HEK293 (cell line): ENCODE results near the gene RNF151.

Experiments used
- GLIS2 ChIP-seq: fragments of 450-650 bp; formaldehyde crosslinking; IDR thresholded peaks from 2 replicates; pipeline ENCODE4 v1.5.1; 2016; ENCODE audit warnings: missing biosample characterization, missing genetic modification characterization
- HOXA7 ChIP-seq: sonication (generic); formaldehyde crosslinking; IDR thresholded peaks from 2 replicates; pipeline ENCODE4 v1.8.1; 2022; ENCODE audit warnings: missing genetic modification reagents, borderline replicate concordance
- OSR2 ChIP-seq: fragments of 450-650 bp; formaldehyde crosslinking; IDR thresholded peaks from 2 replicates; pipeline ENCODE4 v1.5.1; 2016; ENCODE audit warnings: missing biosample characterization, missing genetic modification characterization
- RBAK ChIP-seq: fragments of 450-650 bp; formaldehyde crosslinking; IDR thresholded peaks from 2 replicates; pipeline ENCODE4 v1.5.1; 2016; ENCODE audit warnings: missing biosample characterization, missing genetic modification characterization
- SCRT2 ChIP-seq: fragments of 450-650 bp; formaldehyde crosslinking; IDR thresholded peaks from 2 replicates; pipeline ENCODE4 v1.5.1; 2016; ENCODE audit warnings: missing biosample characterization, missing genetic modification characterization
- ZBTB20 ChIP-seq: fragments of 450-650 bp; formaldehyde crosslinking; IDR thresholded peaks from 2 replicates; pipeline ENCODE4 v1.5.1; 2016; ENCODE audit warnings: missing biosample characterization, missing genetic modification characterization
- ZBTB26 ChIP-seq: fragments of 450-650 bp; formaldehyde crosslinking; optimal IDR thresholded peaks from 2 replicates; pipeline ENCODE3; 2016; ENCODE audit warnings: missing biosample characterization, mild to moderate bottlenecking, missing genetic modification characterization
- ZBTB44 ChIP-seq: fragments of 450-650 bp; IDR thresholded peaks from 2 replicates; pipeline ENCODE4 v1.5.1; 2018; ENCODE audit warnings: missing biosample characterization, mild to moderate bottlenecking, missing genetic modification characterization
- ZBTB7A ChIP-seq: fragments of 450-650 bp; formaldehyde crosslinking; IDR thresholded peaks from 2 replicates; pipeline ENCODE4 v1.5.1; 2016; ENCODE audit warnings: low read depth, missing biosample characterization, missing genetic modification characterization
- ZNF112 ChIP-seq: fragments of 450-650 bp; formaldehyde crosslinking; IDR thresholded peaks from 2 replicates; pipeline ENCODE4 v1.5.0; 2017; ENCODE audit warnings: missing biosample characterization, missing genetic modification characterization
- ZNF140 ChIP-seq: fragments of 450-650 bp; formaldehyde crosslinking; IDR thresholded peaks from 2 replicates; pipeline ENCODE4 v1.5.1; 2016; ENCODE audit warnings: missing biosample characterization, missing genetic modification characterization
- ZNF214 ChIP-seq: fragments of 450-650 bp; formaldehyde crosslinking; IDR thresholded peaks from 2 replicates; pipeline ENCODE4 v1.5.1; 2017; ENCODE audit warnings: missing biosample characterization, mild to moderate bottlenecking, missing genetic modification characterization, borderline replicate concordance
- ZNF266 ChIP-seq: fragments of 450-650 bp; formaldehyde crosslinking; IDR thresholded peaks from 2 replicates; pipeline ENCODE4 v1.5.1; 2016; ENCODE audit warnings: missing biosample characterization, missing genetic modification characterization, low read depth
- ZNF311 ChIP-seq: fragments of 450-650 bp; formaldehyde crosslinking; IDR thresholded peaks from 2 replicates; pipeline ENCODE4 v1.5.1; 2017; ENCODE audit warnings: missing biosample characterization, missing genetic modification characterization, borderline replicate concordance
- ZNF354C ChIP-seq: fragments of 450-650 bp; formaldehyde crosslinking; IDR thresholded peaks from 2 replicates; pipeline ENCODE4 v1.5.1; 2016; ENCODE audit warnings: missing biosample characterization, missing genetic modification characterization, low read depth, borderline replicate concordance
- ZNF366 ChIP-seq: fragments of 450-650 bp; formaldehyde crosslinking; conservative IDR thresholded peaks from 2 replicates; pipeline ENCODE4 v1.5.1; 2016; ENCODE audit warnings: missing biosample characterization, missing genetic modification characterization
- ZNF416 ChIP-seq: fragments of 450-650 bp; formaldehyde crosslinking; IDR thresholded peaks from 2 replicates; pipeline ENCODE4 v1.5.1; 2016; ENCODE audit warnings: missing biosample characterization, missing genetic modification characterization
- ZNF521 ChIP-seq: fragments of 450-650 bp; formaldehyde crosslinking; IDR thresholded peaks from 2 replicates; pipeline ENCODE4 v1.5.1; 2017; ENCODE audit warnings: missing biosample characterization, mild to moderate bottlenecking, missing genetic modification characterization
- ZNF571 ChIP-seq: fragments of 450-650 bp; formaldehyde crosslinking; IDR thresholded peaks from 2 replicates; pipeline ENCODE4 v1.5.0; 2017; ENCODE audit warnings: missing biosample characterization, missing genetic modification characterization
- ZNF600 ChIP-seq: fragments of 450-650 bp; formaldehyde crosslinking; IDR thresholded peaks from 2 replicates; pipeline ENCODE4 v1.5.1; 2016; ENCODE audit warnings: missing biosample characterization, missing genetic modification characterization
- ZNF621 ChIP-seq: fragments of 450-650 bp; formaldehyde crosslinking; IDR thresholded peaks from 2 replicates; pipeline ENCODE4 v1.5.1; 2017; ENCODE audit warnings: missing biosample characterization, missing genetic modification characterization
- ZNF626 ChIP-seq: fragments of 450-650 bp; sonication (Bioruptor Pico); formaldehyde crosslinking; IDR thresholded peaks from 2 replicates; pipeline ENCODE4 v1.5.1; 2018; ENCODE audit warnings: missing biosample characterization, missing genetic modification characterization, inconsistent platforms
- ZNF707 ChIP-seq: fragments of 450-650 bp; formaldehyde crosslinking; IDR thresholded peaks from 2 replicates; pipeline ENCODE4 v1.5.1; 2016; ENCODE audit warnings: missing biosample characterization, missing genetic modification characterization
- ZNF830 ChIP-seq: fragments of 450-650 bp; IDR thresholded peaks from 2 replicates; pipeline ENCODE4 v1.5.0; 2018; ENCODE audit warnings: missing biosample characterization, missing genetic modification characterization, low read depth, mild to moderate bottlenecking, moderate library complexity
- ZSCAN18 ChIP-seq: fragments of 450-650 bp; formaldehyde crosslinking; IDR thresholded peaks from 2 replicates; pipeline ENCODE4 v1.5.1; 2016; ENCODE audit warnings: missing biosample characterization, missing genetic modification characterization
- ZSCAN23 ChIP-seq: fragments of 450-650 bp; formaldehyde crosslinking; IDR thresholded peaks from 2 replicates; pipeline ENCODE4 v1.5.1; 2016; ENCODE audit warnings: missing biosample characterization, missing genetic modification characterization
- ZXDB ChIP-seq: fragments of 450-650 bp; formaldehyde crosslinking; IDR thresholded peaks from 2 replicates; pipeline ENCODE4 v1.5.1; 2016; ENCODE audit warnings: missing biosample characterization, missing genetic modification characterization
- TF ChIP-seq, protein P1 (sequence below): fragments of 450-650 bp; formaldehyde crosslinking; IDR thresholded peaks from 2 replicates; pipeline ENCODE4 v1.5.1; 2016; ENCODE audit warnings: missing biosample characterization, missing genetic modification characterization
- TF ChIP-seq, protein P2 (sequence below): fragments of 450-650 bp; formaldehyde crosslinking; IDR thresholded peaks from 2 replicates; pipeline ENCODE4 v1.5.1; 2016; ENCODE audit warnings: missing biosample characterization, missing genetic modification characterization
- TF ChIP-seq, protein P3 (sequence below): fragments of 450-650 bp; formaldehyde crosslinking; IDR thresholded peaks from 2 replicates; pipeline ENCODE4 v1.5.1; 2016; ENCODE audit warnings: missing biosample characterization, missing genetic modification characterization

Gene RNF151

DNA sequence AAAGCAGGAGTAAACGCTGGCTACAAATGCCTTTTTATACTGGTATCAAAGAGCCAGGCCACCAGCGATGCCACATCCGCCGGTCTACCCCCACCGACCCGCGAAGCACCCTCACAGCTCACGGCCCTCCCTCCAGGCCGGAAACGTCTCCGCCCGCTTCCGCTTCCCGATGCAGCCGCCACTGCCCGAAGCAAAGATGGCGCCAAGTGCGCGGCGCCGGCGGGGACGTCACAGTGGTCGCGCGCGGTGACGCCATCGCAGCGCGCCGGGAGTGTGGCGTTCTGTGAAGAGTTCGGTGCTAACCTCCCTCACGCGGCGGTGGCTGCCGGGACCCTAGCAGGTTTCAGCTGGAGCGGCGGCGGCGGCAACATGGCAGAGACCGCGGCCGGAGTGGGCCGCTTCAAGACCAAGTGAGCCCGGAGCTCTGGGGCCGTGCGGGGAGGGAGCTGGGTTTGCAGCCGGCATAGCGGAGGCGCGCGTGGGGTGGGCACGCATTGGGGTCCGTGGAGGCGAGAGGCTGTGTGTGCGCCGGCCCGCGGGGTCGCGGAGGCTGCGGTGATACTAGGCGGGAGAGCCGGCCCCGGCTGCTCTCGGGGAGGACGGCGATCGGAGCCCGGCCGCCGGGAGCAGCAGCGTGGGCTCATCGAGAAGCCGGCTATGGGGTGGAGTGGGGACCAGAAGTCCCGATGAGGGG lies 5.3 kb downstream of the RNF151 start, which contains the start of gene TBL3 (continued):
- TF ChIP-seq ZNF366 (tag by site-specific recombination) (no peak), ZBTB44 (tag by site-specific recombination) (no peak), HOXA7 (no peak), ZNF112 (no peak), ZBTB20 (tag by site-specific recombination) (peak; percentile 72), ZSCAN23 (tag by site-specific recombination) (no peak), ZNF311 (tag by site-specific recombination) (no peak), ZBTB7A (tag by site-specific recombination) (peak; percentile 96), ZNF571 (no peak), ZNF830 (no peak), ZNF354C (tag by site-specific recombination) (no peak), ZNF621 (tag by site-specific recombination) (no peak), ZNF266 (tag by site-specific recombination) (no peak), ZNF521 (tag by site-specific recombination) (no peak), ZNF416 (tag by site-specific recombination) (no peak), ZBTB26 (tag by site-specific recombination) (peak; percentile 100), ZNF600 (tag by site-specific recombination) (no peak; the same call in 1 of the 2 replicates), SCRT2 (0 out of 2 replicates have a peak, but pooled peaks have one; percentile 44), GLIS2 (tag by site-specific recombination) (peak; percentile 91), ZNF707 (tag by site-specific recombination) (no peak), ZNF140 (tag by site-specific recombination) (no peak), ZNF214 (no peak), ZXDB (tag by site-specific recombination) (peak; percentile 98), OSR2 (tag by site-specific recombination) (no peak), ZNF626 (tag by site-specific recombination) (no peak), ZSCAN18 (tag by site-specific recombination) (no peak), RBAK (tag by site-specific recombination) (no peak)
- TF ChIP-seq, protein P1, sequence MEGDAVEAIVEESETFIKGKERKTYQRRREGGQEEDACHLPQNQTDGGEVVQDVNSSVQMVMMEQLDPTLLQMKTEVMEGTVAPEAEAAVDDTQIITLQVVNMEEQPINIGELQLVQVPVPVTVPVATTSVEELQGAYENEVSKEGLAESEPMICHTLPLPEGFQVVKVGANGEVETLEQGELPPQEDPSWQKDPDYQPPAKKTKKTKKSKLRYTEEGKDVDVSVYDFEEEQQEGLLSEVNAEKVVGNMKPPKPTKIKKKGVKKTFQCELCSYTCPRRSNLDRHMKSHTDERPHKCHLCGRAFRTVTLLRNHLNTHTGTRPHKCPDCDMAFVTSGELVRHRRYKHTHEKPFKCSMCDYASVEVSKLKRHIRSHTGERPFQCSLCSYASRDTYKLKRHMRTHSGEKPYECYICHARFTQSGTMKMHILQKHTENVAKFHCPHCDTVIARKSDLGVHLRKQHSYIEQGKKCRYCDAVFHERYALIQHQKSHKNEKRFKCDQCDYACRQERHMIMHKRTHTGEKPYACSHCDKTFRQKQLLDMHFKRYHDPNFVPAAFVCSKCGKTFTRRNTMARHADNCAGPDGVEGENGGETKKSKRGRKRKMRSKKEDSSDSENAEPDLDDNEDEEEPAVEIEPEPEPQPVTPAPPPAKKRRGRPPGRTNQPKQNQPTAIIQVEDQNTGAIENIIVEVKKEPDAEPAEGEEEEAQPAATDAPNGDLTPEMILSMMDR (tag by site-specific recombination), result peak; percentile 30
- TF ChIP-seq, protein P2, sequence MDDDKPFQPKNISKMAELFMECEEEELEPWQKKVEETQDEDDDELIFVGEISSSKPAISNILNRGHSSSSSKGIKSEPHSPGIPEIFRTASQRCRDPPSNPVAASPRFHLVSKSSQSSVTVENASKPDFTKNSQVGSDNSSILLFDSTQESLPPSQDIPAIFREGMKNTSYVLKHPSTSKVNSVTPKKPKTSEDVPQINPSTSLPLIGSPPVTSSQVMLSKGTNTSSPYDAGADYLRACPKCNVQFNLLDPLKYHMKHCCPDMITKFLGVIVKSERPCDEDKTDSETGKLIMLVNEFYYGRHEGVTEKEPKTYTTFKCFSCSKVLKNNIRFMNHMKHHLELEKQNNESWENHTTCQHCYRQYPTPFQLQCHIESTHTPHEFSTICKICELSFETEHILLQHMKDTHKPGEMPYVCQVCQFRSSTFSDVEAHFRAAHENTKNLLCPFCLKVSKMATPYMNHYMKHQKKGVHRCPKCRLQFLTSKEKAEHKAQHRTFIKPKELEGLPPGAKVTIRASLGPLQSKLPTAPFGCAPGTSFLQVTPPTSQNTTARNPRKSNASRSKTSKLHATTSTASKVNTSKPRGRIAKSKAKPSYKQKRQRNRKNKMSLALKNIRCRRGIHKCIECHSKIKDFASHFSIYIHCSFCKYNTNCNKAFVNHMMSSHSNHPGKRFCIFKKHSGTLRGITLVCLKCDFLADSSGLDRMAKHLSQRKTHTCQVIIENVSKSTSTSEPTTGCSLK (tag by site-specific recombination), result no peak
- TF ChIP-seq, protein P3, sequence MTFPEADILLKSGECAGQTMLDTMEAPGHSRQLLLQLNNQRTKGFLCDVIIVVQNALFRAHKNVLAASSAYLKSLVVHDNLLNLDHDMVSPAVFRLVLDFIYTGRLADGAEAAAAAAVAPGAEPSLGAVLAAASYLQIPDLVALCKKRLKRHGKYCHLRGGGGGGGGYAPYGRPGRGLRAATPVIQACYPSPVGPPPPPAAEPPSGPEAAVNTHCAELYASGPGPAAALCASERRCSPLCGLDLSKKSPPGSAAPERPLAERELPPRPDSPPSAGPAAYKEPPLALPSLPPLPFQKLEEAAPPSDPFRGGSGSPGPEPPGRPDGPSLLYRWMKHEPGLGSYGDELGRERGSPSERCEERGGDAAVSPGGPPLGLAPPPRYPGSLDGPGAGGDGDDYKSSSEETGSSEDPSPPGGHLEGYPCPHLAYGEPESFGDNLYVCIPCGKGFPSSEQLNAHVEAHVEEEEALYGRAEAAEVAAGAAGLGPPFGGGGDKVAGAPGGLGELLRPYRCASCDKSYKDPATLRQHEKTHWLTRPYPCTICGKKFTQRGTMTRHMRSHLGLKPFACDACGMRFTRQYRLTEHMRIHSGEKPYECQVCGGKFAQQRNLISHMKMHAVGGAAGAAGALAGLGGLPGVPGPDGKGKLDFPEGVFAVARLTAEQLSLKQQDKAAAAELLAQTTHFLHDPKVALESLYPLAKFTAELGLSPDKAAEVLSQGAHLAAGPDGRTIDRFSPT (tag by site-specific recombination), result peak; percentile 68
